WTC11 (cell line): ENCODE results near the gene RBFOX2. TPM values are rescaled to one million over a fixed set of nuclear protein-coding genes. Genes with fewer than 3 reads are reported as not detected.

Experiments used
- ATAC-seq: fragments of 200-7000 bp; cut with Tn5 transposase; 2 replicates; pipeline ENCODE4 v1.10.0; 2021; ENCODE audit warnings: mild to moderate bottlenecking, moderate library complexity
- CTCF ChIA-PET: fragments of 300-600 bp; sonication (Branson Sonifier 250); formaldehyde crosslinking; loops from one replicate; lab custom pipeline; 2021; ENCODE audit warnings: antibody characterized with exemption; lab: Charles Lee
- POLR2A ChIA-PET: fragments of 350-600 bp; sonication (Branson Sonifier 250); formaldehyde crosslinking; loops from one replicate; lab custom pipeline; 2021; ENCODE audit warnings: antibody characterized with exemption; lab: Charles Lee
- DNase-seq: peaks from one replicate; pipeline ENCODE4 v3.0.0; 2021; ENCODE audit warnings: low spot score
- H3K27ac Mint-ChIP-seq: 2 replicates; pipeline ENCODE4 v1.8.0; 2021; ENCODE audit warnings: mixed read lengths
- H3K27me3 Mint-ChIP-seq: 2 replicates; pipeline ENCODE4 v1.8.0; 2021; ENCODE audit warnings: low read depth, mild to moderate bottlenecking, moderate library complexity, mixed read lengths
- H3K36me3 Mint-ChIP-seq: 2 replicates; pipeline ENCODE4 v1.8.0; 2021; ENCODE audit warnings: mixed read lengths
- H3K4me1 Mint-ChIP-seq: 2 replicates; pipeline ENCODE4 v1.8.0; 2022; ENCODE audit warnings: mixed read lengths
- H3K4me3 Mint-ChIP-seq: 2 replicates; pipeline ENCODE4 v1.8.0; 2021; ENCODE audit warnings: mild to moderate bottlenecking, moderate library complexity, mixed read lengths
- H3K9me3 Mint-ChIP-seq: 2 replicates; pipeline ENCODE4 v1.8.0; 2021; ENCODE audit warnings: mixed read lengths
- AR ChIP-seq: fragments of 250-450 bp; sonication (Bioruptor Pico); IDR thresholded peaks from 2 replicates; pipeline ENCODE4 v1.9.0; 2021; ENCODE audit warnings: mild to moderate bottlenecking
- ATF6 ChIP-seq: sonication (generic); formaldehyde crosslinking; IDR thresholded peaks from 2 replicates; pipeline ENCODE4 v1.8.1; 2023; ENCODE audit warnings: mild to moderate bottlenecking, missing genetic modification reagents
- GTF2I ChIP-seq: fragments of 250-450 bp; sonication (Bioruptor Pico); conservative IDR thresholded peaks from 2 replicates; pipeline ENCODE4 v1.4.0; 2021; ENCODE audit warnings: mild to moderate bottlenecking
- MAX ChIP-seq: sonication (generic); formaldehyde crosslinking; IDR thresholded peaks from 2 replicates; pipeline ENCODE4 v1.8.0; 2022; ENCODE audit warnings: mild to moderate bottlenecking, missing genetic modification reagents
- MXD4 ChIP-seq: fragments of 250-450 bp; sonication (Bioruptor Pico); IDR thresholded peaks from 2 replicates; pipeline ENCODE4 v1.8.0; 2021; ENCODE audit warnings: mild to moderate bottlenecking, moderate library complexity, borderline replicate concordance
- NR3C1 ChIP-seq: sonication (generic); formaldehyde crosslinking; conservative IDR thresholded peaks from 2 replicates; pipeline ENCODE4 v1.8.1; 2023; ENCODE audit warnings: low read depth, mild to moderate bottlenecking, missing genetic modification reagents
- RORB ChIP-seq: fragments of 250-450 bp; sonication (Bioruptor Pico); IDR thresholded peaks from 2 replicates; pipeline ENCODE4 v1.9.0; 2021; ENCODE audit warnings: mild to moderate bottlenecking
- SP1 ChIP-seq: sonication (generic); formaldehyde crosslinking; conservative IDR thresholded peaks from 2 replicates; pipeline ENCODE4 v1.8.1; 2022; ENCODE audit warnings: missing genetic modification reagents
- TCF7 ChIP-seq: sonication (generic); formaldehyde crosslinking; IDR thresholded peaks from 2 replicates; pipeline ENCODE4 v1.8.0; 2022; ENCODE audit warnings: mild to moderate bottlenecking, low read depth, missing genetic modification reagents, moderate library complexity
- ZNF232 ChIP-seq: sonication (generic); formaldehyde crosslinking; IDR thresholded peaks from 2 replicates; pipeline ENCODE4 v1.8.0; 2022; ENCODE audit warnings: mild to moderate bottlenecking, missing genetic modification reagents
- ZNF263 ChIP-seq: sonication (generic); formaldehyde crosslinking; IDR thresholded peaks from 2 replicates; pipeline ENCODE4 v1.8.1; 2022; ENCODE audit warnings: low read depth, mild to moderate bottlenecking, moderate library complexity, missing genetic modification reagents
- ZNF281 ChIP-seq: sonication (generic); formaldehyde crosslinking; IDR thresholded peaks from 2 replicates; pipeline ENCODE4 v1.8.0; 2023; ENCODE audit warnings: mild to moderate bottlenecking, missing genetic modification reagents
- ZNF416 ChIP-seq: fragments of 250-450 bp; sonication (Bioruptor Pico); IDR thresholded peaks from 2 replicates; pipeline ENCODE4 v1.9.0; 2021; ENCODE audit warnings: mild to moderate bottlenecking, inconsistent platforms
- ZNF423 ChIP-seq: fragments of 250-450 bp; sonication (Bioruptor Pico); IDR thresholded peaks from 2 replicates; pipeline ENCODE4 v2.1.2; 2022; ENCODE audit warnings: mild to moderate bottlenecking, moderate library complexity
- total RNA-seq: library from RNA; stranded (reverse); gene quantifications from 3 replicates; pipeline ENCODE4 v1.2.3, GENCODE V29; 2021
- TF ChIP-seq, protein P1 (sequence below): sonication (generic); formaldehyde crosslinking; IDR thresholded peaks from 2 replicates; pipeline ENCODE4 v1.8.1; 2023; ENCODE audit warnings: mild to moderate bottlenecking, missing genetic modification reagents
- TF ChIP-seq, protein P2 (sequence below): fragments of 250-450 bp; sonication (Bioruptor Pico); IDR thresholded peaks from 2 replicates; pipeline ENCODE4 v1.9.0; 2021; ENCODE audit warnings: mild to moderate bottlenecking
- TF ChIP-seq, protein P3 (sequence below): sonication (generic); formaldehyde crosslinking; IDR thresholded peaks from 2 replicates; pipeline ENCODE4 v1.8.1; 2022; ENCODE audit warnings: missing genetic modification reagents, borderline replicate concordance

The RBFOX2 gene
- total RNA-seq, 1 experiment from 2014 or later, result 107 TPM

DNA sequence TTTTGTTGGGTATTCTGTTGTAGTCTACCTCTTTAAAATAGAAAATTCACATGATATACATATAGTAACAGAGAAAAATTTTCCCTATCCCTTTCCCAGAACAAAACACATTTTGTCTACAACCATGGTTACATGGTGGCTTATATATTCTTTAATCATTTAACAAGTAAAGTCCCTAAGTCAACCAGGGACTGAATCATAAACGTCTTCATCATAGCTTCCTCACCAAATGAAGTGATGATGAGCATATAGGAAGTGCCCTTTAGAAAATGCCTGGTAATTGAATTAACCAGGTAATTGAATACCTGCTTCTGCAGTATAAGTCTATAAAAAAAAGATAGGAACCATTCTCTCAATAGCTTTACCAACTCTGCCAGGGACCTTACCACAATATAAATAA is 209.7 kb downstream of the RBFOX2 start:
- Mint-ChIP-seq H3K27ac (no peak overlapping the region), H3K9me3 (no peaks in the 10 kb centered on the region), H3K4me1 (peaks cover 31% of the 10 kb centered on the region), H3K27me3 (no peaks in the 10 kb centered on the region), H3K36me3 (no peaks in the 10 kb centered on the region; the same call in 1 of the 2 replicates), H3K4me3 (no peak overlapping the region)
- CTCF ChIA-PET, result no interaction called here
- DNase-seq (no peak), ATAC-seq (no peak)
- POLR2A ChIA-PET, result no interaction called here
- no peak for TF ChIP-seq ZNF281 (CRISPR knock-in tag)
- TF ChIP-seq, protein P1, sequence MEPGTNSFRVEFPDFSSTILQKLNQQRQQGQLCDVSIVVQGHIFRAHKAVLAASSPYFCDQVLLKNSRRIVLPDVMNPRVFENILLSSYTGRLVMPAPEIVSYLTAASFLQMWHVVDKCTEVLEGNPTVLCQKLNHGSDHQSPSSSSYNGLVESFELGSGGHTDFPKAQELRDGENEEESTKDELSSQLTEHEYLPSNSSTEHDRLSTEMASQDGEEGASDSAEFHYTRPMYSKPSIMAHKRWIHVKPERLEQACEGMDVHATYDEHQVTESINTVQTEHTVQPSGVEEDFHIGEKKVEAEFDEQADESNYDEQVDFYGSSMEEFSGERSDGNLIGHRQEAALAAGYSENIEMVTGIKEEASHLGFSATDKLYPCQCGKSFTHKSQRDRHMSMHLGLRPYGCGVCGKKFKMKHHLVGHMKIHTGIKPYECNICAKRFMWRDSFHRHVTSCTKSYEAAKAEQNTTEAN (CRISPR knock-in tag), result no peak
- no peak for TF ChIP-seq TCF7 (CRISPR knock-in tag)
- no peak for TF ChIP-seq ZNF416
- no peak for TF ChIP-seq SP1
- no peak for TF ChIP-seq ATF6 (CRISPR knock-in tag)
- no peak for TF ChIP-seq GTF2I (CRISPR knock-in tag)
- no peak for TF ChIP-seq NR3C1
- TF ChIP-seq MAX (CRISPR knock-in tag), result no peak
- TF ChIP-seq ZNF263 (CRISPR knock-in tag), result no peak
- TF ChIP-seq ZNF423, result no peak
- TF ChIP-seq, protein P2, sequence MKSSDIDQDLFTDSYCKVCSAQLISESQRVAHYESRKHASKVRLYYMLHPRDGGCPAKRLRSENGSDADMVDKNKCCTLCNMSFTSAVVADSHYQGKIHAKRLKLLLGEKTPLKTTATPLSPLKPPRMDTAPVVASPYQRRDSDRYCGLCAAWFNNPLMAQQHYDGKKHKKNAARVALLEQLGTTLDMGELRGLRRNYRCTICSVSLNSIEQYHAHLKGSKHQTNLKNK (CRISPR knock-in tag), result no peak
- TF ChIP-seq MXD4 (CRISPR knock-in tag), result no peak
- TF ChIP-seq ZNF232, result no peak
- TF ChIP-seq, protein P3, sequence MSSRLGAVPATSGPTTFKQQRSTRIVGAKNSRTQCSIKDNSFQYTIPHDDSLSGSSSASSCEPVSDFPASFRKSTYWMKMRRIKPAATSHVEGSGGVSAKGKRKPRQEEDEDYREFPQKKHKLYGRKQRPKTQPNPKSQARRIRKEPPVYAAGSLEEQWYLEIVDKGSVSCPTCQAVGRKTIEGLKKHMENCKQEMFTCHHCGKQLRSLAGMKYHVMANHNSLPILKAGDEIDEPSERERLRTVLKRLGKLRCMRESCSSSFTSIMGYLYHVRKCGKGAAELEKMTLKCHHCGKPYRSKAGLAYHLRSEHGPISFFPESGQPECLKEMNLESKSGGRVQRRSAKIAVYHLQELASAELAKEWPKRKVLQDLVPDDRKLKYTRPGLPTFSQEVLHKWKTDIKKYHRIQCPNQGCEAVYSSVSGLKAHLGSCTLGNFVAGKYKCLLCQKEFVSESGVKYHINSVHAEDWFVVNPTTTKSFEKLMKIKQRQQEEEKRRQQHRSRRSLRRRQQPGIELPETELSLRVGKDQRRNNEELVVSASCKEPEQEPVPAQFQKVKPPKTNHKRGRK (CRISPR knock-in tag), result no peak
- TF ChIP-seq AR, result no peak
- no peak for TF ChIP-seq RORB (CRISPR knock-in tag)
